Tongue (tissue), 2 donors: Measurements from ENCODE around the gene CDH19. TPM values are rescaled to one million over a fixed set of nuclear protein-coding genes. Genes with fewer than 3 reads are reported as not detected.

Source experiments
- DNase-seq: peaks from one replicate; pipeline ENCODE4 v3.0.0-alpha.2; 2015
- total RNA-seq: library from RNA; depleted of rRNA; stranded (reverse); fragments of >200 nt; gene quantifications from one replicate; pipeline ENCODE4 v1.2.3, GENCODE V29; 2014

The CDH19 gene
- total RNA-seq, 1 donor from 2014 or later: 10.8 TPM

GRCh38 chr18:66457245-66457644 is 146.6 kb downstream of the CDH19 start:
- no peak for DNase-seq
